GM23338 (cell line): ENCODE measurements around the gene LRRN4. TPM values are rescaled to one million over a fixed set of nuclear protein-coding genes. Genes with fewer than 3 reads are reported as not detected.
"Not testable (repeated sequence)": the region's sequence is repeated elsewhere in the genome, so short reads cannot be mapped to it uniquely, and the experiment has no call there.

Experiments used
- ATAC-seq: fragments of 200-7000 bp; cut with Tn5 transposase; 3 replicates; pipeline ENCODE4 v1.9.1; 2020
- DNase-seq: peaks from one replicate; pipeline ENCODE4 v3.0.0-alpha.2; 2015; ENCODE audit warnings: low spot score
- H2AFZ ChIP-seq: fragments of 200-600 bp; sonication (generic); 2 replicates; pipeline ENCODE4 v1.8.0; 2016; ENCODE audit warnings: antibody characterized with exemption, mild to moderate bottlenecking, moderate library complexity
- H3F3A ChIP-seq: fragments of 200-600 bp; sonication (generic); replicated peaks from 2 replicates; pipeline ENCODE4 v1.8.0; 2017; ENCODE audit warnings: antibody characterized with exemption, mixed run types, low read depth
- H3K27ac ChIP-seq: fragments of 200-600 bp; sonication (generic); 2 replicates; pipeline ENCODE4 v1.6.1; 2016; ENCODE audit warnings: low read depth
- H3K27me3 ChIP-seq: fragments of 200-600 bp; sonication (generic); 2 replicates; pipeline ENCODE4 v1.8.0; 2016; ENCODE audit warnings: mild to moderate bottlenecking, mixed run types, moderate library complexity; ENCODE audit not compliant: insufficient read depth
- H3K36me3 ChIP-seq: fragments of 200-600 bp; sonication (generic); 2 replicates; pipeline ENCODE4 v1.8.0; 2016; ENCODE audit warnings: mild to moderate bottlenecking; ENCODE audit not compliant: insufficient read depth
- H3K4me1 ChIP-seq: fragments of 200-600 bp; sonication (generic); 2 replicates; pipeline ENCODE4 v1.8.0; 2016; ENCODE audit warnings: mild to moderate bottlenecking, moderate library complexity; ENCODE audit not compliant: insufficient read depth
- H3K4me2 ChIP-seq: fragments of 200-600 bp; sonication (generic); 2 replicates; pipeline ENCODE4 v1.7.1; 2017; ENCODE audit warnings: mixed run types
- H3K4me3 ChIP-seq: fragments of 200-600 bp; sonication (generic); 2 replicates; pipeline ENCODE4 v1.6.1; 2016; ENCODE audit warnings: mixed run types
- H3K79me2 ChIP-seq: fragments of 200-600 bp; sonication (generic); replicated peaks from 2 replicates; pipeline ENCODE4 v1.8.0; 2017; ENCODE audit warnings: mild to moderate bottlenecking; ENCODE audit not compliant: insufficient read depth
- H3K9me2 ChIP-seq: fragments of 200-600 bp; sonication (generic); 2 replicates; pipeline ENCODE4 v1.8.0; 2017; ENCODE audit not compliant: insufficient read depth
- H4K20me1 ChIP-seq: fragments of 200-600 bp; sonication (generic); replicated peaks from 2 replicates; pipeline ENCODE4 v1.8.0; 2017; ENCODE audit warnings: mild to moderate bottlenecking; ENCODE audit not compliant: insufficient read depth
- H3K27ac Mint-ChIP-seq: 2 replicates; pipeline ENCODE4 v1.8.0; 2020; ENCODE audit warnings: inconsistent platforms, mild to moderate bottlenecking, moderate library complexity, mixed read lengths
- H3K27me3 Mint-ChIP-seq: 3 replicates; pipeline ENCODE4 v1.8.0; 2022; ENCODE audit warnings: low read depth, mild to moderate bottlenecking, moderate library complexity, mixed read lengths, inconsistent platforms; ENCODE audit not compliant: insufficient read depth, poor library complexity
- H3K36me3 Mint-ChIP-seq: 3 replicates; pipeline ENCODE4 v1.8.0; 2021; ENCODE audit warnings: low read depth, mild to moderate bottlenecking, inconsistent platforms, moderate library complexity, mixed read lengths
- H3K4me1 Mint-ChIP-seq: 3 replicates; pipeline ENCODE4 v1.8.0; 2020; ENCODE audit warnings: mild to moderate bottlenecking, inconsistent platforms, mixed read lengths
- H3K4me3 Mint-ChIP-seq: 3 replicates; pipeline ENCODE4 v1.8.0; 2021; ENCODE audit warnings: moderate library complexity, mild to moderate bottlenecking, inconsistent platforms, mixed read lengths
- H3K9me3 Mint-ChIP-seq: 3 replicates; pipeline ENCODE4 v1.8.0; 2020; ENCODE audit warnings: moderate library complexity, mild to moderate bottlenecking, inconsistent platforms, mixed read lengths
- CREB1 ChIP-seq: fragments of 250-450 bp; sonication (Bioruptor Pico); IDR thresholded peaks from 2 replicates; pipeline ENCODE4 v1.5.0; 2020; ENCODE audit warnings: low read depth, mild to moderate bottlenecking, moderate library complexity
- CTCF ChIP-seq, 2 experiments: fragments of 200-600 bp in 1 of 2; sonication (generic) in 1 of 2; conservative IDR thresholded peaks; 2 replicates each; pipeline versions ENCODE4 v1.5.1 to v1.6.1; 2016 to 2017; ENCODE audit warnings: antibody characterized with exemption in 2 of 2, low read depth in 2 of 2, mild to moderate bottlenecking in 2 of 2, moderate library complexity in 1 of 2
- EZH2 ChIP-seq: fragments of 200-600 bp; sonication (generic); IDR thresholded peaks from one replicate; pipeline ENCODE4 v1.8.0; 2017; ENCODE audit warnings: antibody characterized with exemption, mild to moderate bottlenecking, low read depth; ENCODE audit not compliant: unreplicated experiment
- EZH2phosphoT487 ChIP-seq: fragments of 200-600 bp; sonication (generic); IDR thresholded peaks from one replicate; pipeline ENCODE4 v1.8.1; 2018; ENCODE audit warnings: antibody characterized with exemption; ENCODE audit not compliant: unreplicated experiment
- JUNB ChIP-seq: IDR thresholded peaks from one replicate; pipeline ENCODE4 v1.6.1; 2016; ENCODE audit warnings: antibody characterized with exemption; ENCODE audit not compliant: unreplicated experiment
- POLR2AphosphoS5 ChIP-seq: IDR thresholded peaks from 2 replicates; pipeline ENCODE4 v1.6.1; 2016; ENCODE audit warnings: antibody characterized with exemption, low read depth
- STAT1 ChIP-seq: IDR thresholded peaks from one replicate; pipeline ENCODE4 v1.6.1; 2016; ENCODE audit warnings: antibody characterized with exemption; ENCODE audit not compliant: unreplicated experiment
- ZNF114 ChIP-seq: fragments of 250-450 bp; sonication (Bioruptor Pico); IDR thresholded peaks from 2 replicates; pipeline ENCODE4 v1.5.0; 2020; ENCODE audit warnings: mild to moderate bottlenecking, moderate library complexity
- polyA plus RNA-seq: library from polyadenylated mRNA; unstranded; fragments of >200 nt; fragmentation: Nextera tagmentation; extraction: Ambion mirVana; gene quantifications from 2 replicates; pipeline ENCODE4 v1.2.1, GENCODE V29; 2016
- total RNA-seq: library from RNA; depleted of rRNA; stranded (reverse); fragments of >200 nt; shearing (Covaris generic); gene quantifications from 2 replicates; pipeline ENCODE4 v1.2.3, GENCODE V29; 2014

LRRN4 gene
- total and polyA plus RNA-seq, 2 experiments from 2014 or later, result 0.21 to 2.2 TPM

- Histone ChIP-seq H3F3A (no peaks in the 10 kb centered on the region), H3K4me3 (no peak overlapping the region), H4K20me1 (peaks cover 23% of the 10 kb centered on the region), H3K27ac (no peak overlapping the region), H3K4me1 (peaks cover 7% of the 10 kb centered on the region), H3K4me2 (no peak overlapping the region), H3K9me2 (no peaks in the 10 kb centered on the region), H3K79me2 (no peaks in the 10 kb centered on the region; the same call in 1 of the 2 replicates), H2AFZ (no peak overlapping the region), H3K36me3 (peaks cover 17% of the 10 kb centered on the region), H3K27me3 (no peaks in the 10 kb centered on the region)
- no peak overlapping the region for H3K4me3 Mint-ChIP-seq
- no peak for DNase-seq
- H3K4me1 Mint-ChIP-seq, result peaks cover 3% of the 10 kb centered on the region; the same call in 1 of the 3 replicates
- peaks cover 23% of the 10 kb centered on the region for H3K36me3 Mint-ChIP-seq
- H3K27ac Mint-ChIP-seq, result no peak overlapping the region
- no peak for ATAC-seq
- TF ChIP-seq CREB1 (no peak), EZH2phosphoT487 (no peak), CTCF (conservative IDR thresholded peaks at IDR 0.05; ENCODE audit: low read depth in 2 of 2) (no peak), JUNB (no peak), POLR2AphosphoS5 (no peak), EZH2 (no peak), STAT1 (no peak), ZNF114 (CRISPR knock-in tag) (no peak)
- no peaks in the 10 kb centered on the region for H3K27me3 Mint-ChIP-seq
- no peaks in the 10 kb centered on the region for H3K9me3 Mint-ChIP-seq
Observed at GRCh38 chr20:6034134-6034969, 19.5 kb downstream of the LRRN4 start.

GRCh38 chr20:6032907-6033306 lies 21.0 kb downstream of the LRRN4 start:
- not testable (repeated sequence) for DNase-seq, H3K9me3 Mint-ChIP-seq, H3K27me3 Mint-ChIP-seq, H3K79me2 ChIP-seq, H3K27me3 ChIP-seq, H3K4me1 Mint-ChIP-seq, H3K27ac ChIP-seq, H3K4me3 Mint-ChIP-seq, H3K4me3 ChIP-seq, ATAC-seq, H3F3A ChIP-seq, H3K4me1 ChIP-seq, H3K4me2 ChIP-seq, H2AFZ ChIP-seq, H3K9me2 ChIP-seq, H3K27ac Mint-ChIP-seq
- peaks cover 21% of the 10 kb centered on the region for H4K20me1 ChIP-seq
- peaks cover 23% of the 10 kb centered on the region for H3K36me3 Mint-ChIP-seq
- peaks cover 17% of the 10 kb centered on the region for H3K36me3 ChIP-seq
